Common myeloid progenitor, CD34-positive (primary cell): ENCODE data around the gene NRF1.

ENCODE experiments used
- CTCF ChIA-PET: fragments of 350-600 bp; sonication (Branson Sonifier 250); formaldehyde crosslinking; loops from one replicate; lab custom pipeline; 2021; ENCODE audit warnings: antibody characterized with exemption; lab: Charles Lee
- POLR2A ChIA-PET: fragments of 350-600 bp; sonication (Branson Sonifier 250); formaldehyde crosslinking; loops from one replicate; lab custom pipeline; 2021; ENCODE audit warnings: antibody characterized with exemption; lab: Charles Lee
- DNase-seq, 3 donors: peaks; one replicate each; pipeline versions ENCODE4 v3.0.0 to v3.0.0-alpha.2; 2013
- H3K27ac ChIP-seq, 2 experiments: 1 replicate in 1 of 2; 2 replicates in 1 of 2; pipeline ENCODE4 v1.7.0; 2013; ENCODE audit warnings: inconsistent platforms in 2 of 2, low read length in 2 of 2, mild to moderate bottlenecking in 2 of 2, low read depth in 1 of 2, moderate library complexity in 1 of 2; ENCODE audit not compliant: severe bottlenecking in 2 of 2, insufficient read depth in 1 of 2, poor library complexity in 1 of 2
- H3K27me3 ChIP-seq, 5 experiments: replicated peaks in 2 of 5; 1 replicate in 3 of 5; 2 replicates in 2 of 5; pipeline versions ENCODE4 v1.6.1 to v1.7.0; 2013; ENCODE audit warnings: low read length in 4 of 5, mild to moderate bottlenecking in 2 of 5, moderate library complexity in 2 of 5, inconsistent platforms in 1 of 5; ENCODE audit not compliant: insufficient read depth in 5 of 5, control insufficient read depth in 4 of 5
- H3K36me3 ChIP-seq, 4 experiments: 1 replicate in 2 of 4; 2 replicates in 2 of 4; pipeline versions ENCODE4 v1.6.1 to v1.7.0; 2013; ENCODE audit warnings: low read length in 3 of 4, control low read depth in 1 of 4, mild to moderate bottlenecking in 1 of 4; ENCODE audit not compliant: control insufficient read depth in 4 of 4, insufficient read depth in 4 of 4
- H3K4me1 ChIP-seq, 4 experiments: 1 replicate in 3 of 4; 2 replicates in 1 of 4; pipeline versions ENCODE4 v1.6.1 to v1.7.1; 2013; ENCODE audit warnings: low read length in 3 of 4, mild to moderate bottlenecking in 3 of 4, control low read depth in 1 of 4, inconsistent platforms in 1 of 4, moderate library complexity in 1 of 4; ENCODE audit not compliant: control insufficient read depth in 4 of 4, insufficient read depth in 4 of 4; ENCODE audit errors: control extremely low read depth in 1 of 4
- H3K4me3 ChIP-seq, 7 experiments: 1 replicate in 4 of 7; 2 replicates in 3 of 7; pipeline versions ENCODE4 v1.5.1 to v1.7.0; 2013; ENCODE audit warnings: mild to moderate bottlenecking in 7 of 7, low read length in 6 of 7, moderate library complexity in 6 of 7, inconsistent platforms in 2 of 7, low read depth in 2 of 7, control low read depth in 1 of 7; ENCODE audit not compliant: insufficient read depth in 4 of 7, control insufficient read depth in 1 of 7; ENCODE audit errors: extremely low read depth in 1 of 7
- H3K9me3 ChIP-seq, 5 experiments: 1 replicate in 4 of 5; 2 replicates in 1 of 5; pipeline versions ENCODE4 v1.6.1 to v1.7.1; 2013; ENCODE audit warnings: low read length in 4 of 5, mild to moderate bottlenecking in 2 of 5, inconsistent platforms in 1 of 5, low read depth in 1 of 5, moderate library complexity in 1 of 5; ENCODE audit not compliant: control insufficient read depth in 4 of 5, insufficient read depth in 2 of 5; ENCODE audit errors: control extremely low read depth in 1 of 5
- WGBS: methylation state at CpG from one replicate; pipeline ENCODE4 v1.1.5; 2013; ENCODE audit not compliant: insufficient coverage; 5-methylcytosine and 5-hydroxymethylcytosine counted together

The NRF1 gene

GRCh38 chr7:129675521-129675920, 64.0 kb downstream of the NRF1 start:
- 95% methylated on average over 2 of the region's 2 CpGs for WGBS
- no peaks in the 10 kb centered on the region for H3K27me3 ChIP-seq
- H3K4me3 ChIP-seq = no peak overlapping the region
- H3K4me1 ChIP-seq = no peaks in the 10 kb centered on the region
- no peak overlapping the region for H3K27ac ChIP-seq
- ChIA-PET POLR2A (no interaction called here), CTCF (interaction anchor here (0.8 to 1.1 kb wide), 2 partner anchors 10 to 13 kb away, joined by 3 to 4 read pairs; no protein-coding TSS in a partner anchor)
- peaks cover 0 to 38% (median 17%) of the 10 kb centered on the region in 5 experiments for H3K9me3 ChIP-seq
- H3K36me3 ChIP-seq = peaks cover 23 to 77% (median 36%) of the 10 kb centered on the region in 4 experiments
- DNase-seq = no peak

GRCh38 chr7:129676017-129676897, 64.7 kb downstream of the NRF1 start:
- CTCF ChIA-PET = interaction anchor here (0.8 to 1.1 kb wide), 2 partner anchors 11 to 13 kb away, joined by 3 to 4 read pairs; no protein-coding TSS in a partner anchor
- Histone ChIP-seq H3K36me3 (peaks cover 23 to 82% (median 35%) of the 10 kb centered on the region in 4 experiments), H3K4me3 (no peak overlapping the region), H3K4me1 (no peaks in the 10 kb centered on the region), H3K27me3 (no peaks in the 10 kb centered on the region), H3K27ac (no peak overlapping the region), H3K9me3 (peaks cover 0 to 38% (median 17%) of the 10 kb centered on the region in 5 experiments)
- POLR2A ChIA-PET = no interaction called here
- no peak for DNase-seq
- 93% methylated on average over 2 of the region's 7 CpGs for WGBS

- peaks cover 15 to 66% (median 25%) of the 10 kb centered on the region in 4 experiments for H3K36me3 ChIP-seq
- ChIA-PET CTCF (interaction anchor here (0.9 kb wide), 1 partner anchor 147 kb away, joined by 3 read pairs; no protein-coding TSS in a partner anchor), POLR2A (no interaction called here)
- H3K27me3 ChIP-seq = no peaks in the 10 kb centered on the region
- no peaks in the 10 kb centered on the region for H3K4me1 ChIP-seq
- H3K9me3 ChIP-seq = peaks cover 0 to 33% (median 17%) of the 10 kb centered on the region in 5 experiments
- H3K4me3 ChIP-seq = no peak overlapping the region
- no CpG with 5 or more reads among the region's 4 CpGs for WGBS
- DNase-seq = no peak
- no peak overlapping the region for H3K27ac ChIP-seq
These were observed 66.3 kb downstream of the NRF1 start for GRCh38 chr7:129677796-129678195.

- DNase-seq = no peak
- no peak overlapping the region for H3K4me3 ChIP-seq
- H3K9me3 ChIP-seq = peaks cover 0 to 28% (median 17%) of the 10 kb centered on the region in 5 experiments
- H3K4me1 ChIP-seq = no peaks in the 10 kb centered on the region
- H3K27ac ChIP-seq = no peak overlapping the region
- ChIA-PET POLR2A (no interaction called here), CTCF (interaction anchor here (0.9 kb wide), 1 partner anchor 146 kb away, joined by 3 read pairs; no protein-coding TSS in a partner anchor)
- H3K36me3 ChIP-seq = peaks cover 13 to 61% (median 21%) of the 10 kb centered on the region in 4 experiments
- H3K27me3 ChIP-seq = no peaks in the 10 kb centered on the region
These were observed 67.1 kb downstream of the NRF1 start for GRCh38 chr7:129678606-129679005.

- CTCF ChIA-PET = no interaction called here
- no peak for DNase-seq
- peaks cover 11 to 43% (median 19%) of the 10 kb centered on the region in 4 experiments for H3K36me3 ChIP-seq
- H3K4me3 ChIP-seq = no peak overlapping the region
- H3K27me3 ChIP-seq = no peaks in the 10 kb centered on the region
- POLR2A ChIA-PET = no interaction called here
- H3K9me3 ChIP-seq = peaks cover 0 to 12% (median 7%) of the 10 kb centered on the region in 5 experiments
- no peaks in the 10 kb centered on the region for H3K4me1 ChIP-seq
- H3K27ac ChIP-seq = no peak overlapping the region
- WGBS = no CpG with 5 or more reads among the region's 1 CpG
These were observed 68.9 kb downstream of the NRF1 start for GRCh38 chr7:129680400-129680799.

GRCh38 chr7:129684777-129685176, 73.3 kb downstream of the NRF1 start:
- no peak overlapping the region for H3K4me3 ChIP-seq
- no peaks in the 10 kb centered on the region for H3K27me3 ChIP-seq
- H3K36me3 ChIP-seq = peaks cover 2 to 12% (median 9%) of the 10 kb centered on the region in 4 experiments
- WGBS = no CpG with 5 or more reads among the region's 1 CpG
- H3K27ac ChIP-seq = no peak overlapping the region
- no peaks in the 10 kb centered on the region for H3K9me3 ChIP-seq
- CTCF ChIA-PET = no interaction called here
- DNase-seq = no peak
- H3K4me1 ChIP-seq = no peaks in the 10 kb centered on the region
- POLR2A ChIA-PET = no interaction called here

GRCh38 chr7:129686063-129686462, 74.5 kb downstream of the NRF1 start:
- no peak for DNase-seq
- Histone ChIP-seq H3K4me1 (no peaks in the 10 kb centered on the region), H3K36me3 (peaks cover 2 to 19% (median 8%) of the 10 kb centered on the region in 4 experiments), H3K27me3 (no peaks in the 10 kb centered on the region), H3K9me3 (no peaks in the 10 kb centered on the region), H3K27ac (no peak overlapping the region), H3K4me3 (no peak overlapping the region)
- ChIA-PET CTCF (interaction anchor here (1.4 kb wide), 1 partner anchor 12 kb away, joined by 4 read pairs; no protein-coding TSS in a partner anchor), POLR2A (no interaction called here)
- WGBS = 96% methylated on average over 2 of the region's 2 CpGs
